ENCODE data around the gene OR4F16. TPM values are rescaled to one million over a fixed set of nuclear protein-coding genes. Genes with fewer than 3 reads are reported as not detected.
"Not testable (repeated sequence)": the region's sequence is repeated elsewhere in the genome, so short reads cannot be mapped to it uniquely, and the experiment has no call there.

OR4F16 gene
- total RNA-seq, result under 1 TPM in 1 of 6 experiments, not detected in 5; 0.61 TPM
- long read RNA-seq, result 0 reads

GRCh38 chr1:686554-686953 lies at the start of gene OR4F16:
OR4F16 (minus strand) TSS chr1:686654; CDS start chr1:686654, 0 bp downstream.
- H3K4me1 ChIP-seq; H3K27me3 ChIP-seq; H3K27ac ChIP-seq; DNase-seq; H3K36me3 ChIP-seq; intact Hi-C loops (cut with DNase I); ATAC-seq; H3K4me3 ChIP-seq; H3K9me3 ChIP-seq: not testable (repeated sequence)

DNA sequence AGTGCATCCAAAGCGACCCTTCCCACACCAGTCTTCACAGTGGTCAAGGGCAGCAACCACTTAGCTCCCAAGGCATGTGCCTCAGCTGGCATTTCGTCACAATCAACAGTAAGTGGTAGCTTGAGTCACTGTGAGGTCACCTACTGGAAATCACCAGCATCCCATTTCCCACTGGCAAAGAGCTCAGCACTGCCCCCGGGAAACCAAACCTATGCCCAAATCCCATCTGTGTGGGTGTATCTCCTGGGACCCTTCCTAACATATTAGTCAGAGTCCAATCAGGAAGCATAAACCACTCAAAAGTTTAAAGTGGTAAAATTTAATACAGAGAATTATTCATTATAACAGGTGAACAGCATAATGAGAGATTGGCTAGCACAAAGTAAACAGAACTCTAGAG lies 47.2 kb upstream of the OR4F16 start:
- H3K27me3 ChIP-seq; ATAC-seq; intact Hi-C loops (cut with DNase I); H3K4me1 ChIP-seq; H3K36me3 ChIP-seq; H3K4me3 ChIP-seq; H3K9me3 ChIP-seq; H3K27ac ChIP-seq: not testable (repeated sequence)
- peak in 1 of 3 donors; percentile 20 for DNase-seq
- WGBS (ENCODE audit: insufficient coverage, low coverage, low lambda C conversion rate, missing lambda C conversion rate), result 83% methylated on average over 1 of the region's 3 CpGs

DNA sequence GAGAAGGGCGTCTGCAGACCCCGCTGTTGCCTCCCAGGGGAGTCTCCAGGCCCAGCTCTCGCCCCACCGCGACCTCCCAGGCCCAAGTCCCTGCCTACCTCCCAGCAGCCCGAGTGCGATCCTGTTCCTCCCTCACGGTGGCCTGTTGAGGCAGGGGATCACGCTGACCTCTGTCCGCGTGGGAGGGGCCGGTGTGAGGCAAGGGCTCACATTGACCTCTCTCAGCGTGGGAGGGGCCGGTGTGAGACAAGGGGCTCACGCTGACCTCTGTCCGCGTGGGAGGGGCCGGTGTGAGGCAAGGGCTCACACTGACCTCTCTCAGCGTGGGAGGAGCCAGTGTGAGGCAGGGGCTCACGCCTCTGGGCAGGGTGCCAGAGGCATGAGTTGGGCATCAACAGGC lies 40.6 kb upstream of the OR4F16 start:
- H3K27ac ChIP-seq; H3K4me1 ChIP-seq; intact Hi-C loops (cut with DNase I); H3K27me3 ChIP-seq; ATAC-seq; H3K36me3 ChIP-seq; H3K9me3 ChIP-seq: not testable (repeated sequence)
- peak; percentile 71 to 89 (median 76) for DNase-seq
- H3K4me3 ChIP-seq, result peak overlapping the region in 1 of 3 donors; percentile 21
- no CpG with 5 or more reads among the region's 20 CpGs for WGBS (ENCODE audit: insufficient coverage, low coverage, low lambda C conversion rate, missing lambda C conversion rate)

Other genes starting within 250 kb of the OR4F16 start
- gene OR4F29, start 235.0 kb downstream of the OR4F16 start, total RNA-seq, result under 1 TPM in 1 of 6 experiments, not detected in 5; 0.61 TPM
- 1 to 10 TPM; 2.1 to 4.3 (median 3.7) TPM for gene SAMD11, start 237.3 kb upstream of the OR4F16 start, total RNA-seq